Pancreas (tissue), 10 donors: Measurements from ENCODE around the gene OR9A2. TPM values are rescaled to one million over a fixed set of nuclear protein-coding genes. Genes with fewer than 3 reads are reported as not detected.

ENCODE experiments used
- ATAC-seq, 4 donors: fragments of 200-7000 bp; cut with Tn5 transposase; one replicate each; pipeline versions ENCODE4 v1.8.0 to v1.9.1; 2020; ENCODE audit warnings: mild to moderate bottlenecking in 4 of 4, moderate library complexity in 4 of 4
- DNase-seq, 6 donors: peaks; one replicate each; pipeline ENCODE4 v3.0.0-alpha.2; 2020
- FAIRE-seq: peaks from 2 replicates; lab custom pipeline; 2012; peaks lifted over from hg19 to GRCh38; lab: Jason Lieb, UNC
- H3K27ac ChIP-seq, 4 donors: fragments of 200-600 bp; sonication (generic); 1 replicate in 3 of 4; 2 replicates in 1 of 4; pipeline versions ENCODE4 v1.5.0 to v1.8.0; 2020
- H3K27me3 ChIP-seq, 4 donors: fragments of 200-600 bp; one replicate each; pipeline ENCODE4 v1.8.0; 2021
- H3K36me3 ChIP-seq, 3 donors: fragments of 200-600 bp; sonication (generic) in 1 of 3; one replicate each; pipeline versions ENCODE4 v1.5.0 to v1.8.0; 2020 to 2021
- H3K4me1 ChIP-seq, 3 donors: fragments of 200-600 bp; one replicate each; pipeline ENCODE4 v1.8.0; 2021
- H3K4me3 ChIP-seq, 4 donors: fragments of 200-600 bp; sonication (generic) in 2 of 4; one replicate each; pipeline versions ENCODE4 v1.5.0 to v1.8.0; 2020 to 2021
- H3K9me3 ChIP-seq, 4 donors: fragments of 200-600 bp; one replicate each; pipeline ENCODE4 v1.8.0; 2021
- WGBS, 2 donors: extraction: QIAGEN DNeasy Blood & Tissue Kit; methylation state at CpG; one replicate each; pipeline ENCODE4 v1.1.7; 2013; 5-methylcytosine and 5-hydroxymethylcytosine counted together
- intact Hi-C, 3 donors: fragments of 100-400 bp; cut with DNase I; formaldehyde crosslinking; loops; one replicate each; pipeline versions ENCODE4 v1.11.1 to v1.14.2; 2022
- polyA plus RNA-seq, 2 donors: library from polyadenylated mRNA; stranded (reverse); fragments of 200-250 nt; gene quantifications; one replicate each; pipeline ENCODE4 v1.2.3, GENCODE V29; 2013
- total RNA-seq, 6 donors: library from RNA; stranded (reverse); fragmentation: NEBNext Ultra II Directional in 4 of 6; extraction: Animal tissue kit (Norgen Biotek cat#: 25700) in 4 of 6; gene quantifications; one replicate each; pipeline versions ENCODE4 v1.2.1 to v1.2.4, GENCODE V29; 2021 to 2023
- TF ChIP-seq, protein P1 (sequence below), 4 donors: fragments of 200-600 bp; sonication (generic) in 3 of 4; IDR thresholded peaks; one replicate each; pipeline versions ENCODE4 v1.5.0 to v1.8.0; 2021; ENCODE audit warnings: antibody characterized with exemption in 4 of 4
- donor health status: healthy with polysubstance abuse.
- donor health status: DM: no; HTN: no; CAD: no; lungs with moderate emphysema.
- donor health status: DM: no; HTN: no; CAD: no.
- donor health status: control.
- donor health status: control.
- donor health status: Bipolar disorder and iron deficiency.
- donor health status: DM: yes; HTN: yes; CAD: no.
- donor health status: DM: no; HTN: no; CAD: no.
- donor health status: DM: no; HTN: no; CAD: no.
- donor health status: DM: yes; HTN: yes; CAD: no.

The OR9A2 gene
- total and polyA plus RNA-seq, 8 donors, result not detected

- TF ChIP-seq, protein P1, sequence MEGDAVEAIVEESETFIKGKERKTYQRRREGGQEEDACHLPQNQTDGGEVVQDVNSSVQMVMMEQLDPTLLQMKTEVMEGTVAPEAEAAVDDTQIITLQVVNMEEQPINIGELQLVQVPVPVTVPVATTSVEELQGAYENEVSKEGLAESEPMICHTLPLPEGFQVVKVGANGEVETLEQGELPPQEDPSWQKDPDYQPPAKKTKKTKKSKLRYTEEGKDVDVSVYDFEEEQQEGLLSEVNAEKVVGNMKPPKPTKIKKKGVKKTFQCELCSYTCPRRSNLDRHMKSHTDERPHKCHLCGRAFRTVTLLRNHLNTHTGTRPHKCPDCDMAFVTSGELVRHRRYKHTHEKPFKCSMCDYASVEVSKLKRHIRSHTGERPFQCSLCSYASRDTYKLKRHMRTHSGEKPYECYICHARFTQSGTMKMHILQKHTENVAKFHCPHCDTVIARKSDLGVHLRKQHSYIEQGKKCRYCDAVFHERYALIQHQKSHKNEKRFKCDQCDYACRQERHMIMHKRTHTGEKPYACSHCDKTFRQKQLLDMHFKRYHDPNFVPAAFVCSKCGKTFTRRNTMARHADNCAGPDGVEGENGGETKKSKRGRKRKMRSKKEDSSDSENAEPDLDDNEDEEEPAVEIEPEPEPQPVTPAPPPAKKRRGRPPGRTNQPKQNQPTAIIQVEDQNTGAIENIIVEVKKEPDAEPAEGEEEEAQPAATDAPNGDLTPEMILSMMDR (IDR thresholded peaks at IDR 0.05), result no peak
- intact Hi-C loops, result no loop called here
- Histone ChIP-seq H3K4me1 (no peaks in the 10 kb centered on the region), H3K27me3 (no peaks in the 10 kb centered on the region), H3K4me3 (no peak overlapping the region), H3K9me3 (no peaks in the 10 kb centered on the region), H3K36me3 (no peaks in the 10 kb centered on the region), H3K27ac (no peak overlapping the region)
- ATAC-seq (no peak), FAIRE-seq (no peak), DNase-seq (no peak)
- 91 to 94% methylated on average over 2 of the region's 2 CpGs for WGBS, 2 donors
These were observed 751 bp upstream of the OR9A2 start for GRCh38 chr7:143027683-143028082.

- no peaks in the 10 kb centered on the region for H3K4me1 ChIP-seq
- H3K4me3 ChIP-seq, result no peak overlapping the region
- TF ChIP-seq, protein P1 (IDR thresholded peaks at IDR 0.05), result no peak
- no peak for FAIRE-seq
- DNase-seq, result no peak
- H3K36me3 ChIP-seq, result no peaks in the 10 kb centered on the region
- H3K9me3 ChIP-seq, result no peaks in the 10 kb centered on the region
- intact Hi-C loops, result no loop called here
- no peaks in the 10 kb centered on the region for H3K27me3 ChIP-seq
- ATAC-seq, result no peak
- no peak overlapping the region for H3K27ac ChIP-seq
- WGBS, 2 donors, result 71 to 77% methylated on average over 2 of the region's 2 CpGs
These were observed 1.6 kb downstream of the OR9A2 start for GRCh38 chr7:143025371-143025770.

- no peak for ATAC-seq
- intact Hi-C loops, result no loop called here
- no peaks in the 10 kb centered on the region for H3K27me3 ChIP-seq
- H3K27ac ChIP-seq, result no peak overlapping the region
- H3K36me3 ChIP-seq, result no peaks in the 10 kb centered on the region
- no peak for DNase-seq
- H3K9me3 ChIP-seq, result no peaks in the 10 kb centered on the region
- no peak overlapping the region for H3K4me3 ChIP-seq
- no peaks in the 10 kb centered on the region for H3K4me1 ChIP-seq
- TF ChIP-seq, protein P1 (IDR thresholded peaks at IDR 0.05), result no peak
- no peak for FAIRE-seq
These were observed 3.9 kb downstream of the OR9A2 start for GRCh38 chr7:143023047-143023446.

DNA sequence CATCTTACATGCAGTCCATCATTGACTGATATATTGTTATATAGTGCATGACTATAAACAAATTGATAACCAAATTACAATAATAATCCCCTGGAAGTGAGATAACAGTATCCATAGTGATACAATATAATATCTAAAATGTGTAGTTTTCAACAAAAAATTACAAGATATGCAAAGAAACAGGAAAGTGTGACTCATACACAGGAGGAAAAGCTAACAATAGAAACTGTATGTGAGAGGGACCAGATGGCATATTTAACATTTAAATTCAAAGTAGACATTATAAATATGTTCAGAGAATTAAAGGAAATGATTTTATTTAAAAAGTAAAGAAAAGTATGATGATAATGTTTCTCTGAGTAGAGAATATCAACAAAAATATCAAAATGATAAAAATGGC is 8.0 kb downstream of the OR9A2 start:
- intact Hi-C loops, result loop anchor here in 1 of 3 donors (10.0 kb wide), 1 partner anchor 196 kb away; no protein-coding TSS in a partner anchor
- DNase-seq (no peak), FAIRE-seq (peak; percentile 43), ATAC-seq (no peak)
- Histone ChIP-seq H3K36me3 (no peaks in the 10 kb centered on the region), H3K4me1 (no peaks in the 10 kb centered on the region), H3K27me3 (no peaks in the 10 kb centered on the region), H3K9me3 (no peaks in the 10 kb centered on the region), H3K4me3 (no peak overlapping the region), H3K27ac (no peak overlapping the region)
- TF ChIP-seq, protein P1 (IDR thresholded peaks at IDR 0.05), result no peak

DNA sequence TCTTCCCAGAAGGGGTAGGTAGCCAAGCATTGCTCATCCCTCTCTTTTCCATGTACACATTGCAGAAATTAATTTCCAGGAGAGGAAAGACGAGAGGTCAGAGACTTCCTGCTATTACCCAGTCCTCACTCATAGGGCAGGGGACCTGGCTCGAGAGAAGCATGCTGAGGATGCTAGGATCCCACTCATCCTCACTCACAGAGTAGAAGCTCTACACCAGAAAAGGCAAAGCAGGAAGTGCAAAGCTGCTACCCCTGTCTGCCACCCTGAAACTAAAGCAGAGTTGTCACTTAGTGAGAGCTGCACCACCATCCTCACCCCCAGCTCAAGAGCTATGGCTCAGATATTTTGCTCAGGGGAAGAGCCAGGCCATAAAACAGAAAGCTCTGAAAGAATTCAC is 9.9 kb downstream of the OR9A2 start:
- WGBS, 2 donors, result 65 to 69% methylated on average over 2 of the region's 2 CpGs
- TF ChIP-seq, protein P1 (IDR thresholded peaks at IDR 0.05), result no peak
- no peak for FAIRE-seq

More for the DNA sequence above, 9.9 kb downstream of the OR9A2 start:
- Histone ChIP-seq H3K27me3 (no peaks in the 10 kb centered on the region), H3K36me3 (no peaks in the 10 kb centered on the region), H3K9me3 (no peaks in the 10 kb centered on the region), H3K27ac (no peak overlapping the region), H3K4me3 (no peak overlapping the region), H3K4me1 (no peaks in the 10 kb centered on the region)
- intact Hi-C loops, result loop anchor here in 1 of 3 donors (10.0 kb wide), 1 partner anchor 198 kb away; no protein-coding TSS in a partner anchor
- DNase-seq (no peak), ATAC-seq (no peak)
